AG20443 (cell line): Measurements from ENCODE around the gene GRIA1.
A peak's percentile ranks its signal among the peaks of the same experiment; 100 is the strongest.

Experiments
- DNase-seq: peaks from one replicate; pipeline ENCODE4 v3.0.0; 2012; ENCODE audit warnings: low spot score, mixed read lengths

Gene GRIA1

DNA sequence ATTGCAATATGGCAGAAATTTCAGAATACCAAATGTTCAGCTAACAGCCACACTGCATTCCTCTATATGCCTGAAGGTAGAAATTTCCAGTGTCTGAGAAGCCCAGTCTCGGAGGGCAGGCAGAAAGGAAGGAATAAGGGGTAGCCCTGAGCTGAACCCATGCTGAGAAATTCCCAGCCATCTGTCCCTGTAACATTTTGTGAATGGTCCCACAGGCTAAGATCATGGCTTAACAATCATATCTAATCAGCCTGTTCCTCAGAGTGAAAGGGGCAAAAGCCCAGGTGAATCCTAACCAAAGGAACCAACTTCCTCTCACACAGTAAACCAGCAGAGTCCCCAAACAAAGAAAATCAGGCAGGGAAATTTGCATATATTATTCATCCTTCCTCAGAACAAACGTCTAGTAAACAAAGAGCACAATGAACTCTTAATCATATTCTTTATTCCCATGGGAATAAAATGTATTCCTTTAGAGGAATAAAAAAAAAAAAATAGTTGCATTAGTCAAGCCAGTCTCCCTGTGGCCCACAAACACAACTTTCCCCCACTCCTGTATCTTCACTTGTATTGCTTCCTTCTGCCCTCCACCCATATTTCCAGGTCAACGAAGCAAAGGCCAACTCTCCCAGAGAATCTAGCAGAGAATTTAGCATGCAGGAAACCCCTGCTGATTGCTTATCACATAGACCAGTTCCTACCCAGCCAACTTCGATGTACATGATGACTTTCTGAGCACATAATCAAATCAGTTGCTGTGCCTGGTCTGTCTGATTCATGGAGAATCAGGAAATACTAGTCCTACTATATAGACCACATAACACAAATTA lies 290.6 kb downstream of the GRIA1 start:
- DNase-seq, result no peak

DNA sequence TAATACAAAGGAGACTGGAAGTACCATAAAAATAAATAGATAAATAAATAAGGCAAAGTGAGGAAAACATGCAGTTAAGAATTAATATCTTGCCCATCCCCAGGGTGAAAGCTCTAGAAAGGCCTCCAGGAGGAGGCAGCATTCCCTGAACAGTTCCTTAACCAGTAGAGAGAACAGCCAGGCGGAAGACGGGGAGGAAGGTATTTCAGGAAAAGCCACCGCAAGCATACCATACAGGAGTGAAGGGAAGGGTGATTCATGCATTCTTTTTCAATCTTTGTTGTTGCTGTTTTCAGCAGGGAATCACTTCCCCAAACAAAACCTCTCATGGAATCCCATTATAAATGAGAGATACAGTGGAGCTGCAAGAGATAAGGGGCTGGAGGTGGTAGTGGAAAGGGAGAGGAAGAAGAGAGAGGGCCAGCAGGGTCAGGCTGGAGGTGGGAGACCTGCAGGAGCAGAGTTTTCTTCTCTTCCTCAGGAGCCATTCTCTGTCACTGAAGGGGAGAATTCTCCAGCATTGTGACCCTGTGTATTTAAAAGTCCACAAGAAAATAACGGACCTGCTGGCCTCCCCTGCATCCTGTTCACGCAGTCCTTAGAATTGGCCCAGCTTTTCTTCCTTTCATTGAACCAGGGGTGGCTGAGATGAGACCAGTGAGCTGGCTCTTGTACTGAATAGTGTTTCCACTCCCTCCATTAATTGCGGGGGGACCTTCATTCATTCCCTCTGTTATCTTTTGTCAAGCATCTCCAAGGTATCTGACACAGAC lies 292.3 kb downstream of the GRIA1 start:
- DNase-seq, result no peak

DNA sequence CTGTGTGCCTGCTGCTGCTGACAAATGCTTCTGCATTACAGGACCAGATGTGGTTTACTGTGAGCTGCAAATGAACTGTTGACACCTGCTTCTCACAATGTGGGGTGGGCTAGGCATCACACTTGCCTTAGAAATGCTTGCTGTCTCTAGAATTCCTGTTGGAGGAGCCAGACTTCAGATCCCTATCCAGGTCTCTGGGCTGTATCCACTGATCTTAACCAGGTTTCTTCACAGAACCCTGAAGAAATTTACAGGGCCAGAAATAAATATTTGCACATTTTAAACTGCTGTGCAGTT lies 292.8 kb downstream of the GRIA1 start:
- DNase-seq, result no peak

DNA sequence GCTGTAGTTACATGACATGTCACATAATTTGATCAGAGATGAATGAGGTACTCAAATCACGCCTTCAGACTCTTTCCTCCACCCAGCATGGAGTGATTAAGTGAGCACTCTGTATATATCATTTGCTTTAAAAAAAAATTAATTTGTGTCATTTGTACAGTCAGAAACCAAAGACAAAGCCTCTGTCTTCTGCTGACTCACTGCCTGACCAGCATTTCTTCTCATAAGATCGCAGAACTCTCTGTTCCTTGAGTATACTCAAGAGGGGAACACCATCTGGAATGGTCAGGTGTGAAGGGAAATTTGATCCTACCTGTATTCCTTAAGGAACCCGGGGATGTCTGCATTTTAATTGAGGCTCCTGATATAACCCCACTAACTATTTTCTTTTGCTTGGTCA lies 293.8 kb downstream of the GRIA1 start:
- peak; percentile 14 for DNase-seq

GRCh38 chr5:153791339-153791738 lies 300.9 kb downstream of the GRIA1 start:
- no peak for DNase-seq

DNA sequence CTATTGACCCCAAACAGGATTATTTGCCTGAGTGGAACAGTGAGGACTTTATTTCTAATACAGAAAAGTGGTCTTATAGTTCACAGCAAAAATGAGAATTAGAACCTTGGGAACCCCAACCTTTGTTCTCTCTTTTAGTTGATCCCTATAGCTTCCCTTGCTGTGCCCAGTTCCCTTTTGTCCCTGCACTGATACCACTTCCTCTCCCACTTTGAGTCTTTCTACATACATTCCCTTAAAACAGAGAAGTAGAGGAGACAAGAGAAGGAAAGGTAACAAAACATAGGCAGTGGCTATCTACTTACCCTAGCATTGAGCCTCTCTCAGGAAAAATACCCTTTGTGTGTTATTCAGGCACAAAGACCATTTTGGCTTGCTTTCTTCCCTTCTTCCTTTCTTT lies 301.8 kb downstream of the GRIA1 start:
- DNase-seq, result no peak

DNA sequence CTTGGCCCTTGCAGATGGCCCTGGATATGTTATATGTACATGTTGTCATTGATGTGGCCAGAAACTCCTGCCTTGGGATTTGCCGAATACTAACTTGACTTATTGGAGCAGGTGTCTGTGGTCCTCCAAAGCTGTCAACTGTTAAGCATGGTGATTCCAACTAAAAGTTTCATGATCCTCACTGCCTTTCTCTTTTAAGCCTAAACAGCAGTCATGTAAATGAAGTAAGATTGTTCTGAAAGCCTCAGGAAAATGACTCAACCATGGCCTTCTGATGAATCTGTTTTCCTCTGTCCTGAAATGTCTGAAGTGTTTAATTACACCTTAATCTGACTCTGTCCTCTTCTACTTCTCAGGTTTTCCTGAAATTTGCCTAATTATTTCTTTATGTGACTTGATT lies 303.2 kb downstream of the GRIA1 start:
- DNase-seq, result no peak

- DNase-seq, result no peak
Observed at GRCh38 chr5:153794327-153794726, 303.9 kb downstream of the GRIA1 start.

DNA sequence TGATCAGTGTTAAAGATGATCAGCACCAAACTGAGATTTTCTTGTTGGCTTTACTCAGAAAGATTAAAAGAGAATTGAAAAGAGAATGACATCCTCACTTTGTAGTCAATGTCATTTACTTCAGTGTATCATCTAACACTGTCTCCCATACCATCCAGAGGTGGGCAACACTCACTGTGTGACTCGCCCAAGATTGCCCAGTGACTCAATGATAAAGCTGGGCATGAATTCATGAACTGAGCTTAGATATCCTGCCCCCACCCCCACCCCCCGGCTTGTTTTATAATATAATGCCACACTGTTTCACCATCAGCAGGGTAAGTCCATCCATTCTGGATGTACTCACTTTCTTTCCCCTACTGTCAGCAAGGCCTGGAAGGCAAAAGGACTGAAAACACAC lies 306.1 kb downstream of the GRIA1 start:
- DNase-seq, result no peak

GRCh38 chr5:153797484-153797883 lies 307.0 kb downstream of the GRIA1 start:
- DNase-seq, result no peak

- DNase-seq, result no peak
Observed at GRCh38 chr5:153798830-153799229, 308.4 kb downstream of the GRIA1 start.

- DNase-seq, result no peak
Observed at GRCh38 chr5:153799466-153799865, 309.0 kb downstream of the GRIA1 start.

DNA sequence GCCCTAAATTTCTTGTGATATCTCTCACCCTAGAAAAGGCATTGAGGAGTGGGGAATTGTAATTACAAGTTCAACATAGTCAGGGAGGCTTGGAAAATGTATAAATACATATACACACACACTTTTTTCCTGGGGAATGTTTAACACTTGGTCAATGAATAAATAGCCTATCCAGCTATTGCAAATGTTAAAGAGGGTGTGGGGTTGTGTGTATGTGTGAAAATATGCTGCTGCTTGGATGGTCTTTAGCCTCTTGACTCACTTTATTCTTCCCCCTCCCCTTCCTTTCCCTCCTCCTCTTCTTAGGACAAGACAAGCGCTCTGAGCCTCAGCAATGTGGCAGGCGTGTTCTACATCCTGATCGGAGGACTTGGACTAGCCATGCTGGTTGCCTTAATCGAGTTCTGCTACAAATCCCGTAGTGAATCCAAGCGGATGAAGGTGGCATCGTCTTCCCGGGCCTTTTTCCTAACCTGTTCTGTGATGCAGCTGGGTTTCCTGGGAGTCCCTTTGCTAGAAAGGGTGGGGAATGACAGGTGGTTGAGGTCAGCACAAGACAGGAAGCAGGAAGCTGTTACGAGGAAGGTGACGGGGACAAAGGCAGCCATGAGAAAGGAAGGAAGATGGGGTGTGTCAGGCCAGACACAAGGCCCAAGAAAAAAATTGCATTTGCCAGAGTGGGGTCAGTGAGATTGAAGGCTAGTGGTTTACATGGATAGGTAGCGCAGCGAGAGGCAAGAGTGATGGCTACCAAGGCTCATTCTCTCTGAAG lies 311.8 kb downstream of the GRIA1 start:
- no peak for DNase-seq

- no peak for DNase-seq
Observed at GRCh38 chr5:153807801-153808200, 317.3 kb downstream of the GRIA1 start.

DNA sequence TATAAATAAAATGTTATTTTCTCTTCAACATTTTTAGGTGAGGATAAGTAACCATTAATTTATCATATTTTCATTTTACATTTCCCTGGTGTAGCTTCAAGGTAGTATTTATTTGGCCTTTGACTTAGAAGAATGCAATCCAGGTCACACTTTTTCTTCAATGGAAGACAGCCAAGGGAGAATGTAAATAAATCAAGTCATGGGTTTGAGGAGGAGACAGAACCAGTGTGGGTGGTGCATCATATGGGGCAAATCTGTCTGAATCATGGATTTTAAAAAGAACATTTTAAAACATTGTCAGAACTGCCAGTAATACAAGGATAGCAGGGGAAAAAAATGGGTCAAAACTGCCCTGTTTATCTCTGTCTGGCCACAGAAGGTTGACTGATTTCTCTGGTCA lies 318.7 kb downstream of the GRIA1 start:
- no peak for DNase-seq

DNA sequence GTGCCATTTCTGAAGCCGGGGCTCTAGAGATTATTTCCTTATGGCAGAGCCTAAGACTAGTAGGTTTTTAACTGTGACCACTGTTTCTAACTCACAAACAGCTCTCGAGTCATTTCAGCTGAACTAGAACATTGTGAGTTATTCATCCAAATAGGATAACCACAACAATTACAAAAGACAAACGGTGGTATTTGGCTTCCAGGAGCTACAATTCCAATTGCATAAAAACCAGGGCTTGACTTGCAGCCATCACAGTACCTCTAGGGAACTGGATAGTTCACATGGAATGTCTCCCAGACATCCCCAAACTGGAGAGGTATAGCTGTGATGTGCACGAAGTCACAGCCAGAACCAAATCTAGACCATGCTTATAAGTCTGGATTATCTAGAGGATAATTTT lies 323.4 kb downstream of the GRIA1 start:
- DNase-seq, result peak; percentile 40

DNA sequence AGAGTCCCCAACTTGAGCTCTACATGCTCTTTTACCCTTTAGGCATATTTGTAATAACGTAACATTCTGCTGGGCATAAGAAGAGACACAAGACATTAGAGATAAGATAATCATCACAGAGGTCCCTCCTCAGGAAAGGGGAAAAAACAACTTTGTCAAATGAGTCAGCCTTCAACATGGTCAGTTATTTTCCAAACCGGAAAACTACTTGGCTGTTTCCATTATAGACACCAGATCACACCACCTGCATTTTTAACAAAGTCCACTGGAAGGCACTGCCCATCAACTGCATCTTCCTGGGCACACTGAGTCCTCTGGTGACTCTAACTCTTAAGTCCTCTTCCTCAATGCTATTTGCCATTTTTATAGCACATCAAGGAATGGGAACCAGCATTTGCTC lies 326.4 kb downstream of the GRIA1 start:
- DNase-seq, result no peak

DNA sequence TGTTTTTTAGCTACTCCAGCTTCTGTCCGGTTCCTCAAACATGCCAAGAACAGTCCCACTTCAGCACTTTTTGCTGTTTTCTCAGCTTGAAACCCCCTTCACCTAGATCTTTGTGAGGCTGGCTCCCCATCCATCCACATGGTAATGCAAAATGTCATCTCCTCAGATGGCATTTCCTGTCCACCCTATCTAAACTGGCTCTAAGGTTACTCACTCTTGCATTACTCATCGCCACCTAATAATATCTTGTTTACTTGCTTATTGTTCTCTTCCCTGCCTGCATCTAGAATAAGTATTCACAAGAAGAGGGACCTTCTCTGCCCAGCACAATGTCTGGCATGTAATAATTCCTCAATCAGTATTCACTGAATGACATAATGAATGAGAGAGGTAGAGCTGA lies 328.2 kb downstream of the GRIA1 start:
- DNase-seq, result no peak

- no peak for DNase-seq
Observed at GRCh38 chr5:153823036-153823435, 332.6 kb downstream of the GRIA1 start.

- no peak for DNase-seq
Observed at GRCh38 chr5:153824909-153825308, 334.4 kb downstream of the GRIA1 start.

- DNase-seq, result peak; percentile 30
Observed at GRCh38 chr5:153827397-153827796, 336.9 kb downstream of the GRIA1 start.

DNA sequence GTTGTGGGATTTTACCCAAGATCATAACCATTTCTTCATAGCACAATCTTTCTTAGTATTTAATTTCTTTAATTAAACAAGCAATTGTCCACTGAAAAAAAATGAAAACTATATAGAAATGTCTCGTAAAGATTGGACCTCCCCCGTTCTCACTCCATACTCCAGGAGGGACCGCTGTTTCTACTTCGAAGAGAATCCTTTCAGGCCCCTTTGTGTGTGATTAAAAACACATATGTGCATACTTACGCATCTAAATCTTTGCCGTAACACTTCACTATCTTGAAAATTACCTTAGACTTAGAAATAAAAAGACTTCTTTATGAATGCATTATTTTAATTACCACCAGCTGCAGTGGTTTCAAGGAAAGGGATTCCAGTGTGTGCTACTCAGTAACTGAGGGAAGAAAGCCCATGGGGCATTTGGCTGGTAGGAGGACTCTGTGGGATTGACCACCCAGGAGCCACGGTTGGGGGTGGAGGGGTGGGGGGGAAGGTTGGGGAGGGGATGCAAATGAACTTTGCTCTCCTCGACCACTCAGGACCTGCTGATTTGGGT lies 339.1 kb downstream of the GRIA1 start:
- no peak for DNase-seq

DNA sequence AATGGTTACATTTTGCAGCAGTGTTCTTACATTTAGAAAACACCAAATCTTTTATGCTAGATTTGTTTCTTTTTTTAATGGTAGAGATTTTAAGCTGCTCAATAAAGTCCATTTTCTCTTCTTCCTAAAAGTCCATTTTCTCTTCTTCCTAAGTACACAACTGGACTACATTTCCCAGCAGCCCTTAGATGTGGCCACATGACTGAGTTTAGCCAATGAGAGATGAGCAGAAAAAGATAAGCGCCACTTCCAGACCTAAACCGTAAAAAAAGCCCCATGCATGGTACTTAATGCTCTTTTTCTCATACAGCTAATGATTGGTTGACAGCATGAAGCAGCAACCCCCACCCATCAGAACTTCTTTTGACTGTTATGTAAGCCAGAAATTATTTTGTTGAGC lies 341.5 kb downstream of the GRIA1 start:
- peak; percentile 32 for DNase-seq
